OCI-LY7 (cell line): ENCODE measurements around the gene TRAF2. TPM values are rescaled to one million over a fixed set of nuclear protein-coding genes. Genes with fewer than 3 reads are reported as not detected.

Experiments
- BruUV-seq: library from RNA; stranded (reverse); fragments of 400-500 nt; replicated peaks from 2 replicates; lab custom pipeline; 2021; lab: Mats Ljungman, UMichigan
- CTCF ChIA-PET: fragments of 300-600 bp; sonication (Branson Sonifier 250); formaldehyde crosslinking; loops from one replicate; lab custom pipeline; 2022; ENCODE audit warnings: antibody characterized with exemption; ENCODE audit not compliant: unreplicated experiment; lab: Charles Lee
- POLR2A ChIA-PET: fragments of 300-600 bp; sonication (Branson Sonifier 250); formaldehyde crosslinking; loops from one replicate; lab custom pipeline; 2022; ENCODE audit warnings: antibody characterized with exemption; lab: Charles Lee
- DNase-seq: peaks from one replicate; pipeline ENCODE4 v3.0.0-alpha.2; 2015; ENCODE audit warnings: low spot score
- H2AFZ ChIP-seq: fragments of 200-600 bp; sonication (generic), shearing (Covaris generic); 2 replicates; pipeline ENCODE4 v1.6.1; 2014; ENCODE audit warnings: mild to moderate bottlenecking, antibody characterized with exemption, low read length, moderate library complexity
- H3K27ac ChIP-seq: fragments of 200-600 bp; sonication (generic); 2 replicates; pipeline ENCODE4 v1.5.1; 2014; ENCODE audit warnings: mixed run types, low read depth, mild to moderate bottlenecking, moderate library complexity, low read length, inconsistent platforms; ENCODE audit not compliant: poor library complexity, severe bottlenecking
- H3K36me3 ChIP-seq: fragments of 200-600 bp; sonication (generic); 2 replicates; pipeline ENCODE4 v1.6.1; 2014; ENCODE audit warnings: mild to moderate bottlenecking, antibody characterized with exemption, low read length, moderate library complexity, mixed read lengths; ENCODE audit not compliant: insufficient read depth
- H3K4me1 ChIP-seq: fragments of 200-600 bp; sonication (generic); 2 replicates; pipeline ENCODE4 v1.5.1; 2014; ENCODE audit warnings: mild to moderate bottlenecking, low read length; ENCODE audit not compliant: insufficient read depth, poor library complexity, severe bottlenecking
- H3K4me2 ChIP-seq: fragments of 200-600 bp; sonication (generic); 2 replicates; pipeline ENCODE4 v1.6.1; 2014; ENCODE audit warnings: mild to moderate bottlenecking, low read length
- H3K4me3 ChIP-seq: fragments of 200-600 bp; sonication (generic); 2 replicates; pipeline ENCODE4 v1.5.1; 2014; ENCODE audit warnings: mild to moderate bottlenecking, low read depth, low read length; ENCODE audit not compliant: poor library complexity, severe bottlenecking
- H3K79me2 ChIP-seq: fragments of 200-600 bp; sonication (generic); 2 replicates; pipeline ENCODE4 v1.6.1; 2016; ENCODE audit warnings: low read depth, mild to moderate bottlenecking, low read length, moderate library complexity, mixed read lengths; ENCODE audit not compliant: insufficient read depth
- H3K9me2 ChIP-seq: fragments of 200-600 bp; sonication (generic); 2 replicates; pipeline ENCODE4 v1.6.1; 2016; ENCODE audit warnings: mild to moderate bottlenecking, low read length, mixed read lengths; ENCODE audit not compliant: insufficient read depth
- H3K9me3 ChIP-seq: fragments of 200-600 bp; sonication (generic); 2 replicates; pipeline ENCODE4 v1.6.1; 2014; ENCODE audit warnings: mild to moderate bottlenecking, mixed run types, low read length, mixed read lengths
- H4K20me1 ChIP-seq: fragments of 200-600 bp; sonication (generic); 2 replicates; pipeline ENCODE4 v1.6.1; 2014; ENCODE audit warnings: mild to moderate bottlenecking, antibody characterized with exemption, low read length, moderate library complexity, mixed read lengths; ENCODE audit not compliant: insufficient read depth
- CTCF ChIP-seq: fragments of 200-600 bp; sonication (generic); conservative IDR thresholded peaks from 2 replicates; pipeline ENCODE4 v1.5.1; 2014; ENCODE audit warnings: mild to moderate bottlenecking, antibody characterized with exemption, low read length, moderate library complexity, mixed read lengths
- EZH2phosphoT487 ChIP-seq: fragments of 200-600 bp; sonication (generic); IDR thresholded peaks from 2 replicates; pipeline ENCODE4 v1.6.1; 2018; ENCODE audit warnings: low read depth, borderline replicate concordance, mild to moderate bottlenecking, mixed run types, antibody characterized with exemption, low read length, moderate library complexity, mixed read lengths
- intact Hi-C: fragments of 100-400 bp; cut with micrococcal nuclease; formaldehyde crosslinking; loops from one replicate; pipeline ENCODE4 v1.10.0; 2022; ENCODE audit not compliant: unreplicated experiment
- total RNA-seq, 2 experiments: library from RNA; depleted of rRNA in 1 of 2; stranded (reverse); fragments of >200 nt in 1 of 2; shearing (Covaris generic) in 1 of 2; gene quantifications; 2 replicates each; pipeline ENCODE4 v1.2.3, GENCODE V29; 2014 to 2022

Gene TRAF2
- total RNA-seq, 2 experiments from 2014 or later, result 31.4 to 40.5 TPM

- no peak overlapping the region for H3K4me3 ChIP-seq
- intact Hi-C loops, result no loop called here
- H3K4me1 ChIP-seq, result peaks cover 10% of the 10 kb centered on the region
- BruUV-seq, result no TSS peak
- H3K9me2 ChIP-seq, result no peaks in the 10 kb centered on the region
- H3K4me2 ChIP-seq, result no peak overlapping the region
- H3K27ac ChIP-seq, result no peak overlapping the region
- H3K9me3 ChIP-seq, result no peaks in the 10 kb centered on the region
- ChIA-PET CTCF (no interaction called here), POLR2A (no interaction called here)
- DNase-seq, result no peak
- peaks cover 4% of the 10 kb centered on the region for H3K36me3 ChIP-seq
- no peak overlapping the region for H2AFZ ChIP-seq
- H4K20me1 ChIP-seq, result no peaks in the 10 kb centered on the region
- TF ChIP-seq EZH2phosphoT487 (no peak), CTCF (no peak)
- no peaks in the 10 kb centered on the region for H3K79me2 ChIP-seq
Measured at GRCh38 chr9:136850866-136851775, 35.2 kb upstream of the TRAF2 start.

GRCh38 chr9:136851941-136852663 is 34.2 kb upstream of the TRAF2 start, which contains the start of gene MAMDC4:
TSS of gene MAMDC4 (plus strand) at chr9:136852346. CDS start at chr9:136852417, 71 bp downstream.
- no peak for TF ChIP-seq EZH2phosphoT487
- no peak for TF ChIP-seq CTCF
- no TSS peak for BruUV-seq
- POLR2A ChIA-PET, result no interaction called here
- Histone ChIP-seq H3K9me2 (no peaks in the 10 kb centered on the region), H3K79me2 (no peaks in the 10 kb centered on the region), H3K36me3 (no peaks in the 10 kb centered on the region), H2AFZ (no peak within 1 kb of the TSS), H3K4me1 (peaks cover 10% of the 10 kb centered on the region), H3K27ac (no peak within 1 kb of the TSS), H3K9me3 (no peaks in the 10 kb centered on the region), H3K4me3 (no peak within 1 kb of the TSS), H3K4me2 (no peak within 1 kb of the TSS), H4K20me1 (no peaks in the 10 kb centered on the region)
- DNase-seq, result no peak
- intact Hi-C loops, result no loop called here
- CTCF ChIA-PET, result no interaction called here
